HG03354 (cell line): ENCODE data around the gene HLA-DQA1.
"Not testable (repeated sequence)": the region's sequence is repeated elsewhere in the genome, so short reads cannot be mapped to it uniquely, and the experiment has no call there.

Experiments
- ATAC-seq: cut with Tn5 transposase; IDR thresholded peaks from one replicate; pipeline ENCODE4 v1.9.1; 2021; ENCODE audit warnings: mild to moderate bottlenecking; ENCODE audit not compliant: unreplicated experiment, poor library complexity, severe bottlenecking

HLA-DQA1 gene

GRCh38 chr6:32617751-32618150 lies 19.5 kb upstream of the HLA-DQA1 start:
- ATAC-seq: no peak

- no peak for ATAC-seq
These were observed 15.8 kb upstream of the HLA-DQA1 start for GRCh38 chr6:32621372-32621771.

GRCh38 chr6:32622545-32623401 lies 14.4 kb upstream of the HLA-DQA1 start:
- peak; percentile 80 for ATAC-seq

- ATAC-seq: no peak
These were observed 13.5 kb upstream of the HLA-DQA1 start for GRCh38 chr6:32623693-32624092.

- no peak for ATAC-seq
These were observed 12.6 kb upstream of the HLA-DQA1 start for GRCh38 chr6:32624565-32624964.

- ATAC-seq: no peak
These were observed 12.1 kb upstream of the HLA-DQA1 start for GRCh38 chr6:32625137-32625536.

GRCh38 chr6:32627249-32627648 lies 10.0 kb upstream of the HLA-DQA1 start:
- ATAC-seq: no peak

- ATAC-seq: no peak
These were observed 9.4 kb upstream of the HLA-DQA1 start for GRCh38 chr6:32627831-32628230.

- not testable (repeated sequence) for ATAC-seq
These were observed 7.4 kb upstream of the HLA-DQA1 start for GRCh38 chr6:32629793-32630192.

- ATAC-seq: no peak
These were observed 1.6 kb upstream of the HLA-DQA1 start for GRCh38 chr6:32635526-32636123.

GRCh38 chr6:32637883-32638282 lies 677 bp downstream of the HLA-DQA1 start:
- ATAC-seq: no peak

GRCh38 chr6:32638532-32639219 lies 1.5 kb downstream of the HLA-DQA1 start:
- ATAC-seq: no peak

GRCh38 chr6:32639440-32640394 lies 2.5 kb downstream of the HLA-DQA1 start:
- no peak for ATAC-seq

GRCh38 chr6:32641122-32641521 lies 3.9 kb downstream of the HLA-DQA1 start:
- no peak for ATAC-seq

- not testable (repeated sequence) for ATAC-seq
These were observed 4.8 kb downstream of the HLA-DQA1 start for GRCh38 chr6:32641785-32642719.

- ATAC-seq: no peak
These were observed 5.5 kb downstream of the HLA-DQA1 start for GRCh38 chr6:32642720-32643106.

GRCh38 chr6:32643904-32644303 lies 6.7 kb downstream of the HLA-DQA1 start:
- ATAC-seq: no peak

GRCh38 chr6:32645047-32645703 lies 8.0 kb downstream of the HLA-DQA1 start:
- ATAC-seq: no peak
